ENCODE results near the gene ASIC3.
A peak's percentile ranks its signal among the peaks of the same experiment; 100 is the strongest.

DNA sequence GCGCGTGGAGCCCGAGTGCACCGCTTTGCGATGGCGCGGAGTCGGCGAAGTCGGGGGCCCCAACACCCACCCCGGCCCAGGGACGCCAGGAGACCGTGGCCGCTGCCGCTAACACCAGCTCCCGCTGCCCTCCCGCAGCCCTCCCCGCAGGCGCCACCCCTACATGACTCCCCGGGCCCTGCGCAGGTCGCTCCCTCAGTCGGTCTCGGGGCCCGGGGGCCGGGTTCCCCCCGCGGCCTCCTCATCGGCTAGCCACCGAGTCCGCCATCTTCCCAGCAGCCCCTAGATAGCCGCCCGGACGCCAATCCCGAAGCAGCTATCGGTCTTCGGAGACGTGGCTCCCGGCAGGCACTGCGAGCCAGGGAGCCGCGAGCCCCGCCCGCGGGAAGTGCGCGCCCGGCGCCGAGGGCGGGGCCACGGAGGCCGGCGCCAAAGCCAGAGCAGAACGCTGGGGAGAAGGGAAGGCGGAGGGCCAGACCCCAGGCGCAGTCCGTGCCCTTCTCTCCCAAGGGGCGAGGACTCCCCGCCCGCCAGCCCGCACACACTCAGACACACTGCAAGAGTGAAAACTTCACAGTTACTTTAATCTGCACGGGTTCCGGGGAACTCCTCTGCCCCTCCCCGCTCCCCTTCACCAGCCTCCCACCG is 32.3 kb downstream of the ASIC3 start, which contains the start of gene FASTK:
- TF ChIP-seq, protein P1, sequence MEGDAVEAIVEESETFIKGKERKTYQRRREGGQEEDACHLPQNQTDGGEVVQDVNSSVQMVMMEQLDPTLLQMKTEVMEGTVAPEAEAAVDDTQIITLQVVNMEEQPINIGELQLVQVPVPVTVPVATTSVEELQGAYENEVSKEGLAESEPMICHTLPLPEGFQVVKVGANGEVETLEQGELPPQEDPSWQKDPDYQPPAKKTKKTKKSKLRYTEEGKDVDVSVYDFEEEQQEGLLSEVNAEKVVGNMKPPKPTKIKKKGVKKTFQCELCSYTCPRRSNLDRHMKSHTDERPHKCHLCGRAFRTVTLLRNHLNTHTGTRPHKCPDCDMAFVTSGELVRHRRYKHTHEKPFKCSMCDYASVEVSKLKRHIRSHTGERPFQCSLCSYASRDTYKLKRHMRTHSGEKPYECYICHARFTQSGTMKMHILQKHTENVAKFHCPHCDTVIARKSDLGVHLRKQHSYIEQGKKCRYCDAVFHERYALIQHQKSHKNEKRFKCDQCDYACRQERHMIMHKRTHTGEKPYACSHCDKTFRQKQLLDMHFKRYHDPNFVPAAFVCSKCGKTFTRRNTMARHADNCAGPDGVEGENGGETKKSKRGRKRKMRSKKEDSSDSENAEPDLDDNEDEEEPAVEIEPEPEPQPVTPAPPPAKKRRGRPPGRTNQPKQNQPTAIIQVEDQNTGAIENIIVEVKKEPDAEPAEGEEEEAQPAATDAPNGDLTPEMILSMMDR (IDR thresholded peaks at IDR 0.05), result no peak
- TF ChIP-seq POLR2A (IDR thresholded peaks at IDR 0.05), result peak; percentile 67

All from right lobe of liver (tissue), 4 donors.